HepG2 (cell line): ENCODE data around the gene DAZAP1. TPM values are rescaled to one million over a fixed set of nuclear protein-coding genes. Genes with fewer than 3 reads are reported as not detected.

ENCODE experiments used
- AGO2 ChIP-seq: fragments of 200-400 bp; formaldehyde crosslinking; optimal IDR thresholded peaks from 2 replicates; pipeline ENCODE3; 2017; ENCODE audit warnings: mild to moderate bottlenecking, low read depth, low read length, moderate library complexity
- DPF2 ChIP-seq: sonication (generic); formaldehyde crosslinking; IDR thresholded peaks from 2 replicates; pipeline ENCODE4 v1.4.0; 2020; ENCODE audit warnings: mild to moderate bottlenecking, low read depth, missing genetic modification reagents, borderline replicate concordance
- HOXA3 ChIP-seq: sonication (generic); formaldehyde crosslinking; IDR thresholded peaks from 2 replicates; pipeline ENCODE4 v1.5.0; 2020; ENCODE audit warnings: missing genetic modification reagents
- IRX3 ChIP-seq: sonication (generic); formaldehyde crosslinking; IDR thresholded peaks from 2 replicates; pipeline ENCODE4 v1.8.1; 2023; ENCODE audit warnings: mild to moderate bottlenecking, low read depth, missing genetic modification reagents, borderline replicate concordance
- KDM1A ChIP-seq: IDR thresholded peaks from 2 replicates; pipeline ENCODE4 v1.6.1; 2016; ENCODE audit warnings: missing compliant biosample characterization
- MTA1 ChIP-seq: sonication (generic); formaldehyde crosslinking; IDR thresholded peaks from 2 replicates; pipeline ENCODE4 v1.4.0; 2020; ENCODE audit warnings: missing genetic modification reagents, mild to moderate bottlenecking, borderline replicate concordance
- MXD4 ChIP-seq: IDR thresholded peaks from 2 replicates; pipeline ENCODE4 v1.6.1; 2016; ENCODE audit warnings: mild to moderate bottlenecking, missing biosample characterization, missing genetic modification reagents
- NPAS2 ChIP-seq: sonication (generic); formaldehyde crosslinking; IDR thresholded peaks from 2 replicates; pipeline ENCODE4 v1.8.0; 2022; ENCODE audit warnings: mild to moderate bottlenecking, missing genetic modification reagents, borderline replicate concordance
- ONECUT2 ChIP-seq: sonication (generic); formaldehyde crosslinking; IDR thresholded peaks from 2 replicates; pipeline ENCODE4 v1.4.0; 2020; ENCODE audit warnings: missing genetic modification reagents
- PHB2 ChIP-seq: fragments of 450-650 bp; IDR thresholded peaks from 2 replicates; pipeline ENCODE4 v1.6.1; 2018; ENCODE audit not compliant: partially characterized antibody
- REPIN1 ChIP-seq: sonication (generic); formaldehyde crosslinking; IDR thresholded peaks from 2 replicates; pipeline ENCODE4 v1.8.0; 2022; ENCODE audit warnings: missing genetic modification reagents, low read depth, mild to moderate bottlenecking, borderline replicate concordance
- RXRB ChIP-seq: IDR thresholded peaks from 2 replicates; pipeline ENCODE4 v1.6.1; 2016; ENCODE audit warnings: borderline replicate concordance, missing genetic modification reagents, missing compliant biosample characterization
- SOX6 ChIP-seq, 2 experiments: fragments of 450-650 bp in 1 of 2; sonication (generic) in 1 of 2; formaldehyde crosslinking in 1 of 2; IDR thresholded peaks; 2 replicates each; pipeline versions ENCODE4 v1.4.0 to v1.6.1; 2017 to 2020; ENCODE audit warnings: antibody characterized with exemption in 1 of 2, mild to moderate bottlenecking in 1 of 2, missing genetic modification reagents in 1 of 2
- SP4 ChIP-seq: sonication (generic); formaldehyde crosslinking; IDR thresholded peaks from 2 replicates; pipeline ENCODE4 v1.8.1; 2023; ENCODE audit warnings: mild to moderate bottlenecking, missing genetic modification reagents
- STAG1 ChIP-seq: sonication (generic); formaldehyde crosslinking; IDR thresholded peaks from 2 replicates; pipeline ENCODE4 v1.4.0; 2020; ENCODE audit warnings: missing genetic modification reagents
- TERF1 ChIP-seq: sonication (generic); formaldehyde crosslinking; IDR thresholded peaks from 2 replicates; pipeline ENCODE4 v1.8.0; 2022; ENCODE audit warnings: mild to moderate bottlenecking, missing genetic modification reagents, moderate library complexity
- ZFP90 ChIP-seq: sonication (generic); formaldehyde crosslinking; IDR thresholded peaks from 2 replicates; pipeline ENCODE4 v1.8.0; 2022; ENCODE audit warnings: missing genetic modification reagents, mild to moderate bottlenecking, inconsistent platforms, borderline replicate concordance
- ZNF12 ChIP-seq: sonication (generic); formaldehyde crosslinking; IDR thresholded peaks from 2 replicates; pipeline ENCODE4 v1.5.0; 2020; ENCODE audit warnings: missing genetic modification reagents
- ZNF383 ChIP-seq: sonication (generic); formaldehyde crosslinking; IDR thresholded peaks from 2 replicates; pipeline ENCODE4 v1.4.0; 2020; ENCODE audit warnings: missing genetic modification reagents, mild to moderate bottlenecking, borderline replicate concordance
- ZNF549 ChIP-seq: sonication (generic); formaldehyde crosslinking; IDR thresholded peaks from 2 replicates; pipeline ENCODE4 v1.5.0; 2020; ENCODE audit warnings: missing genetic modification reagents
- ZNF567 ChIP-seq: sonication (generic); formaldehyde crosslinking; IDR thresholded peaks from 2 replicates; pipeline ENCODE4 v1.8.1; 2023; ENCODE audit warnings: mild to moderate bottlenecking, missing genetic modification reagents, borderline replicate concordance
- ZNF660 ChIP-seq: sonication (generic); formaldehyde crosslinking; IDR thresholded peaks from 2 replicates; pipeline ENCODE4 v1.5.1; 2020; ENCODE audit warnings: mild to moderate bottlenecking, low read depth, missing genetic modification reagents, borderline replicate concordance
- ZNF737 ChIP-seq: sonication (generic); formaldehyde crosslinking; IDR thresholded peaks from 2 replicates; pipeline ENCODE4 v1.5.0; 2020; ENCODE audit warnings: missing genetic modification reagents, mild to moderate bottlenecking, borderline replicate concordance
- ZNF878 ChIP-seq: sonication (generic); formaldehyde crosslinking; IDR thresholded peaks from 2 replicates; pipeline ENCODE4 v1.8.1; 2023; ENCODE audit warnings: mild to moderate bottlenecking, missing genetic modification reagents, moderate library complexity
- ZSCAN29 ChIP-seq: sonication (generic); formaldehyde crosslinking; conservative IDR thresholded peaks from 2 replicates; pipeline ENCODE4 v1.4.0; 2020; ENCODE audit warnings: mild to moderate bottlenecking, missing genetic modification reagents
- polyA plus RNA-seq, 8 experiments: library from polyadenylated mRNA; depleted of rRNA in 3 of 8; stranded (reverse) in 7 of 8; unstranded in 1 of 8; fragments of >200 nt; fragmentation: Illumina TruSeq in 4 of 8; extraction: Trizol in 4 of 8; gene quantifications; 2 replicates each; pipeline versions ENCODE4 v1.2.1 to v1.2.3, GENCODE V29; 2011 to 2016; ENCODE audit warnings: low read depth in 4 of 8, missing spikeins in 1 of 8, mixed read lengths in 1 of 8; ENCODE audit not compliant: insufficient read depth in 1 of 8
- total RNA-seq, 5 experiments: library from RNA; depleted of rRNA; stranded (reverse); fragments of >200 nt; fragmentation: Illumina TruSeq; extraction: Trizol; gene quantifications; 2 replicates each; pipeline ENCODE4 v1.2.3, GENCODE V29; 2016; ENCODE audit warnings: low read depth in 1 of 5
- TF ChIP-seq, protein P1 (sequence below): sonication (generic); formaldehyde crosslinking; IDR thresholded peaks from 2 replicates; pipeline ENCODE4 v1.8.1; 2023; ENCODE audit warnings: mild to moderate bottlenecking, moderate library complexity, missing genetic modification reagents
- TF ChIP-seq, protein P2 (sequence below): IDR thresholded peaks from 2 replicates; pipeline ENCODE4 v1.6.1; 2016; ENCODE audit warnings: missing biosample characterization, missing genetic modification reagents, low read depth

DAZAP1 gene
- total and polyA plus RNA-seq, 2 of the 13 experiments (the other 11 are each of a cell fraction or from before 2014, with no cell fraction given): 63.3 to 79.2 TPM

DNA sequence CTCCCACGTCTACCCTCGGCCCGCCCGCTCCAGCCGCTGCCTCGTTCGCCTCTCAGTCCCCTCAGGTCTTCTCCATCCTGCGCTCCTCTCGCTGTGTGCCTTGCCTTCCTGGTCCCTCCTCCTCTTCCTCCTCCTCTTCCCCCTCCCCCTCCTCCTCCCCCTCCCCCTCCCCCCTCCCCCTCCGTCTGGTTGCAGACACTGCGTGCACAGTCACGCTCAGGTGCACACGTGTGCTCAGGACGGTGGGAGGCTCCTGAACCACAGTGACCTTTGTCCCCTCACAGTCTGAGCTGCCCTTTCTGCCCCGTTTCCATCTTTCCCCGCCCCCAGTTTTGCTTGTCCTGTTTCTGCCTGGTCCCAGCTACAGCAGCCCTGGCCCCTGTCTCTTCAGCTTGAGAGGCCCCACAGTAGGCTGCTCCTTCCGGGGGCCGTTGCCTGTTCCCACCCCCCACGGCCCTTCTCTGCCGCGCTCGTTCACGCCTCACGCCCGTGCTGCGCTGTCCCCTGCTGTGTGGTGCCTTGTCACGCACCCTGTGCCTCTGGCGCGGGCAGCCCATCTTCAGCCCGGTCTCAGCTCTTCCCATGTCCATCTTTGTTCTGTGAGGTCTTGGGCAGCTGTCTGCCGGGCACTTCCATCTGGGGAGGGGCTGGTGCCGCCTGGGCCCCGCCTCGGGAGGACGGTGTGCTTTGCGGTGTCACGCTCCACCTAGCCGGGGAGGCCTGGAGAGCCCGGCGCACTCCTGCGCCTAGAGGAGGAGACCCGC, 17.0 kb downstream of the DAZAP1 start (continued):
- no peak for TF ChIP-seq ZSCAN29 (CRISPR knock-in tag)
- TF ChIP-seq MXD4 (CRISPR knock-in tag): peak; percentile 63; the same call in 1 of the 2 replicates
- TF ChIP-seq ZNF383: no peak
- no peak for TF ChIP-seq SOX6 (IDR thresholded peaks at IDR 0.05)
- peak; percentile 66 for TF ChIP-seq SOX6 (CRISPR knock-in tag; IDR thresholded peaks at IDR 0.05)
- no peak for TF ChIP-seq ZNF660 (CRISPR knock-in tag)
- peak; percentile 99 for TF ChIP-seq AGO2
- TF ChIP-seq, protein P1, sequence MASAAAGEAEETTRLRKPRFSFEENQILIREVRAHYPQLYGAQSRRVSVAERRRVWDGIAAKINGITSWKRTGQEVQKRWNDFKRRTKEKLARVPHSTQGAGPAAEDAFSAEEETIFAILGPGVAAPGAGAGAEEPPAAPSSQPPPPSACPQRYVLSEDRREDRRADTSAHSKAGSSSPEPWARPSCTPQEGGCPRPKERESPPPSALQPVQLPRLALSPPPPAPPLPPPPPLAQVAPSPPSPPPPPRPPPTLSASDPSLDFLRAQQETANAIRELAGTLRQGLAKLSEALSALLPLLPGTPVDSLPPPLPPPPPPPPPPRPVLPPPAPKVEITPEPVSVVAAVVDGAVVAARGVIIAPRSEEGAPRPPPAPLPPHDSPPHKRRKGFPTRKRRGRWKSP (CRISPR knock-in tag): 0 out of 2 replicates have a peak, but pooled peaks have one; percentile 38
- TF ChIP-seq, protein P2, sequence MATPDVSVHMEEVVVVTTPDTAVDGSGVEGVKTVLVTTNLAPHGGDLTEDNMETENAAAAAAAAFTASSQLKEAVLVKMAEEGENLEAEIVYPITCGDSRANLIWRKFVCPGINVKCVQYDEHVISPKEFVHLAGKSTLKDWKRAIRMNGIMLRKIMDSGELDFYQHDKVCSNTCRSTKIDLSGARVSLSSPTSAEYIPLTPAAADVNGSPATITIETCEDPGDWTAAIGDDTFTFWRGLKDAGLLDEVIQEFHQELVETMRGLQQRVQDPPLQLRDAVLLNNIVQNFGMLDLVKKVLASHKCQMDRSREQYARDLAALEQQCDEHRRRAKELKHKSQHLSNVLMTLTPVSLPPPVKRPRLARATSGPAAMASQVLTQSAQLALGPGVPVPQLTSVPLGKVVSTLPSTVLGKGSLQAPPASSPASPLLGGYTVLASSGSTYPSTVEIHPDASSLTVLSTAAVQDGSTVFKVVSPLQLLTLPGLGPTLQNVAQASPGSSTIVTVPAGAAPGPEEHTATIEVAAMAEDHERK: no peak
- TF ChIP-seq ZNF878: peak; percentile 70; the same call in 1 of the 2 replicates
- no peak for TF ChIP-seq KDM1A (CRISPR knock-in tag)
- no peak for TF ChIP-seq STAG1
- TF ChIP-seq RXRB (CRISPR knock-in tag): peak; percentile 70
- TF ChIP-seq ZFP90 (CRISPR knock-in tag): no peak
- no peak for TF ChIP-seq ZNF12 (CRISPR knock-in tag)
- TF ChIP-seq ONECUT2: no peak
- 0 out of 2 replicates have a peak, but pooled peaks have one; percentile 58 for TF ChIP-seq MTA1 (CRISPR knock-in tag)
- TF ChIP-seq NPAS2 (CRISPR knock-in tag): no peak
- no peak for TF ChIP-seq TERF1 (CRISPR knock-in tag)
- TF ChIP-seq HOXA3 (CRISPR knock-in tag): peak; percentile 83
- TF ChIP-seq IRX3 (CRISPR knock-in tag): no peak
- TF ChIP-seq SP4 (CRISPR knock-in tag): peak; percentile 31; the same call in 1 of the 2 replicates
- TF ChIP-seq REPIN1 (CRISPR knock-in tag): no peak
- TF ChIP-seq ZNF737 (CRISPR knock-in tag): no peak
- no peak; the same call in 1 of the 2 replicates for TF ChIP-seq ZNF567
- TF ChIP-seq ZNF549 (CRISPR knock-in tag): no peak
- peak; percentile 51 for TF ChIP-seq DPF2 (CRISPR knock-in tag)
- no peak for TF ChIP-seq PHB2
